ENCODE measurements around the gene ANKRD11.

ANKRD11 gene

DNA sequence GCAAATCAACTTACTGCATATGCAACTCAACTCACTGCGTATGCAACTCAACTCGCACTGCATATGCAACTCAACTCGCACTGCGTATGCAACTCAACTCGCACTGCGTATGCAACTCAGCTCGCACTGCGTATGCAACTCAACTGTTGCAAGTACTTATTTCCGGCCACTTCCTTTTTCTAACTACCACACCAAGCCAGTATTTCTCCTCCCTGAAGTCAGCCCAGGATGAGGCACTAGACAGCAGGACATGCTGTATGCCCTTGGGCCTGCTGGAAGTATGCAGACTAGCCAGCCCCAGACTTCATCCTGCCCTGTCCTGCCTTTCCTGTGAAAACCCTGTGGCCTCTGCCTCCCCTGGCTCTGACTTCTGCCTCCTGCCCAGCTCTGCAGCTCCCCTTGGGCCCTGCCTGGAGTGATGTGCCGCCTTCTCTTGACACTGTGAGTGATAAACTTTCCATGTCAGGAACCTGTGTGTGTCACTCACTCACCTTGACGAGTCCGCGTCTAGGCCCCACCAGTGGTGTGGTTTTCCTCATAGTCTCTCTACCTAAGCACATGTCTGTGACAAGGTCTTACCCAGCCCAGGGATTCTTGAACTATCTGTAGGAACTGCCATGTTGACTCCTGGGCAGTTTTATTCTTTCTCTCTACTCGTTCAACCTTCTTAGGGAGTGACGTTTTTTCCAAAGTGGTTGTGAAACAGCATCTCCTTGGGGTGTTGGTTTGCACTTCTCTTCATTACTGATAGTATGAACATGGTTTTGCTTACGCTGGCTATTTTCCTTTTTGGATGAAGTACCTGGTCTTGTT, 256.5 kb downstream of the ANKRD11 start:
- DNase-seq (ENCODE audit: low spot score), result no peak

DNA sequence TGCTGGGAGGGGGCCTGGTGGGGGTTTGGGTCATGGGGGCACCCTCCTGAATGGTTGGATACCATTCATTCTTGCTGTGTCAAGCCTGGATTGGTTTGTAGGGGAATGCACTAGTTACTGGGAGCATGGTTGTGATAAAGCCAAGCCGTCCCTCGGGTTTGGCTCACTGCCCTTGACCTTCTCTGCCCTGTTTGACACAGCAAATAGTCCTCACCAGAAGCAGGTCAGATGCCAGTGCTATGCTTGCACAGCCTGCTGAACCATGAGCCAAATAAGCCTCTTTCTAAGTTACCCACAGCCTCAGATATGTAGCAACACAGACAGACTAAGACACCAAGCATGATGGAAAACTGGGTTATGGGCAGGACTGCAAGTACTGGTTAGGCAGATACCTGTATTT, 258.3 kb downstream of the ANKRD11 start:
- no peak for DNase-seq (ENCODE audit: low spot score)

GRCh38 chr16:89230255-89230654, 260.1 kb downstream of the ANKRD11 start:
- DNase-seq (ENCODE audit: low spot score), result no peak

DNA sequence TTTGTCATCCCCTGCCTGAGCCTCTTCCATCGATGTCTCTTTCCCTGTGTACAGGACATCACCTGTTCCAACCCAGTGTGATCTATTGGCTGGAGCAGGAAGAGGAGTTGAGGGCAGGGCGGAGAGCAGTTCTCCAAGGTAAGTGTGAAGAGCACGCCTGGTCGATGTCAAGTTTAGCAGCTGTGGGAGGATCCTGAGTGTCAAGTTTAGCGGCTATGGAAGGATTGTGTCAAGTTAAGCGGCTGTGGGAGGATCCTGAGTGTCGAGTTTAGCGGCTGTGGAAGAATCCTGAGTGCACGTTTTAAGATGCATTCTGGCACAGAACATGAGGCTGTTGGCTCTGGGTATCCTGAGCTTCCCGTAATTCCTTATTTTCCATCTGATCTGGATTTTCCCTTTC, 265.7 kb downstream of the ANKRD11 start:
- DNase-seq (ENCODE audit: low spot score), result no peak

- no peak for DNase-seq (ENCODE audit: low spot score)
Observed at GRCh38 chr16:89222931-89223330, 267.4 kb downstream of the ANKRD11 start.

- no peak for DNase-seq (ENCODE audit: low spot score)
Observed at GRCh38 chr16:89221604-89222003, 268.8 kb downstream of the ANKRD11 start.

DNA sequence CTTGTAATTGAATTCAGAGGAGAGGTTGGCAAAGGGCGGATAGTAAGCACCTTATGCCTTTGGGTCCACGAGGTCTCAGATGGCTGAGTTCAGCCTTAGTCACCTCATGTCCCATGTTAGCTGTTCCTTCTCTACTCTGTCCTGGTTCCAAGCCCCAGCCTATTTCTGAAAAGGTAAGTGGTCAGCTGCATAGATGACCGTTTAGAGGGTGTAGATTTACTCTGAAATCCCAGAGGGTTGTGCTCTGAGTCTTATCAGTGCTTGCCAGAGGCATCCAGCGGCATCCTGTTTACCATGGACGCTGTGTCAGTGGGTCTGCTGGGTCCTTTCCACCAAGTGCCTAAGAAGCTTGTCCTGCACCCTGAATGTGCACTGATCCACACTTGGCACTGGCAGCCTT, 271.0 kb downstream of the ANKRD11 start:
- no peak for DNase-seq (ENCODE audit: low spot score)

Measured in ecto neural progenitor cell (in vitro differentiated cells).